ENCODE results near the gene TNFRSF12A. TPM values are rescaled to one million over a fixed set of nuclear protein-coding genes. Genes with fewer than 3 reads are reported as not detected.
A peak's percentile ranks its signal among the peaks of the same experiment; 100 is the strongest.

Gene TNFRSF12A
- total and polyA plus RNA-seq, 2 of the 13 experiments (the other 11 are each of a cell fraction or from before 2014, with no cell fraction given) = 61.9 to 66.0 TPM

DNA sequence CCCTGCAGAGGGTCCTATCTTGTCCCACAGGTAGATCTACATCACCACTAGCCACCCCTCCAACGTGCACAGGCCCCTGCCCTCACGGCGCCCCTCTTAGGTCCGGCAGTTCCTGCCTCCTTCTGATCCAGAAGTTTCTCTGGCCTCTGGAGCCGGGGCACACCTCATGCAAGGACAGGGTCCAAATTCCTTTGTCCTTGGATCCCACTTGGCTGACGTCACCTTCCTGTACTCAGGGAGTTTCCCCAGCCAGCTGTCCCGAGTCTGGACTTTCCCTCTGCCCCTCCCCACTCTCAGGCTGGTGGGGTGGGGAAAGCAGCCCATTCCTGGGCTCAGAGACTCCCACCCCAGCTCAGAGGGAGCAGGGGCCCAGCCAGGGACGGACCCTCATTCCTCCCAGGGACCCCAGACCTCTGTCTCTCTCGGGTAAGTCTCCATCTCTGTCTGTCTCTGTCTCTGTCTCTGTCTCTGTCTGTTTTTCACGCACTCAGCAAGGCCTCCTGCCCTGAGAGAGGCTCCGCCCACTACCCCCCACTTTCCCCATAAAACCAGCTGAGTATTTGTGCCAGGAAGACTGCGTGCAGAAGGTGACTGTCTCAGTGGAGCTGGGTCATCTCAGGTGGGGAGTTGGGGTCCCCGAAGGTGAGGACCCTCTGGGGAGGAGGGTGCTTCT, 45.0 kb downstream of the TNFRSF12A start, which contains the start of gene IL32 (continued):
- 0 out of 2 replicates have a peak, but pooled peaks have one; percentile 41 for TF ChIP-seq ZBTB38 (CRISPR knock-in tag; IDR thresholded peaks at IDR 0.05)
- TF ChIP-seq, protein P1, sequence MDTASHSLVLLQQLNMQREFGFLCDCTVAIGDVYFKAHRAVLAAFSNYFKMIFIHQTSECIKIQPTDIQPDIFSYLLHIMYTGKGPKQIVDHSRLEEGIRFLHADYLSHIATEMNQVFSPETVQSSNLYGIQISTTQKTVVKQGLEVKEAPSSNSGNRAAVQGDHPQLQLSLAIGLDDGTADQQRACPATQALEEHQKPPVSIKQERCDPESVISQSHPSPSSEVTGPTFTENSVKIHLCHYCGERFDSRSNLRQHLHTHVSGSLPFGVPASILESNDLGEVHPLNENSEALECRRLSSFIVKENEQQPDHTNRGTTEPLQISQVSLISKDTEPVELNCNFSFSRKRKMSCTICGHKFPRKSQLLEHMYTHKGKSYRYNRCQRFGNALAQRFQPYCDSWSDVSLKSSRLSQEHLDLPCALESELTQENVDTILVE (CRISPR knock-in tag; IDR thresholded peaks at IDR 0.05) = peak; percentile 40; the same call in 1 of the 2 replicates
- TF ChIP-seq ESRRA (CRISPR knock-in tag; IDR thresholded peaks at IDR 0.05; ENCODE audit: low read depth) = peak; percentile 95
- TF ChIP-seq, protein P2, sequence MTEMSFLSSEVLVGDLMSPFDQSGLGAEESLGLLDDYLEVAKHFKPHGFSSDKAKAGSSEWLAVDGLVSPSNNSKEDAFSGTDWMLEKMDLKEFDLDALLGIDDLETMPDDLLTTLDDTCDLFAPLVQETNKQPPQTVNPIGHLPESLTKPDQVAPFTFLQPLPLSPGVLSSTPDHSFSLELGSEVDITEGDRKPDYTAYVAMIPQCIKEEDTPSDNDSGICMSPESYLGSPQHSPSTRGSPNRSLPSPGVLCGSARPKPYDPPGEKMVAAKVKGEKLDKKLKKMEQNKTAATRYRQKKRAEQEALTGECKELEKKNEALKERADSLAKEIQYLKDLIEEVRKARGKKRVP (CRISPR knock-in tag; IDR thresholded peaks at IDR 0.05) = peak in 1 of 2 experiments; percentile 60; a peak in 2 of 4 replicates
- no peak for TF ChIP-seq ZNF619 (CRISPR knock-in tag; IDR thresholded peaks at IDR 0.05)
- peak; percentile 14; the same call in 1 of the 2 replicates for TF ChIP-seq ZNF83 (CRISPR knock-in tag; IDR thresholded peaks at IDR 0.05; ENCODE audit: borderline replicate concordance)
- peak; percentile 78 for TF ChIP-seq TARDBP (CRISPR knock-in tag; IDR thresholded peaks at IDR 0.05)
- TF ChIP-seq SP5 (CRISPR knock-in tag; IDR thresholded peaks at IDR 0.05; ENCODE audit: borderline replicate concordance, low read depth) = peak; percentile 73
- TF ChIP-seq, protein P3, sequence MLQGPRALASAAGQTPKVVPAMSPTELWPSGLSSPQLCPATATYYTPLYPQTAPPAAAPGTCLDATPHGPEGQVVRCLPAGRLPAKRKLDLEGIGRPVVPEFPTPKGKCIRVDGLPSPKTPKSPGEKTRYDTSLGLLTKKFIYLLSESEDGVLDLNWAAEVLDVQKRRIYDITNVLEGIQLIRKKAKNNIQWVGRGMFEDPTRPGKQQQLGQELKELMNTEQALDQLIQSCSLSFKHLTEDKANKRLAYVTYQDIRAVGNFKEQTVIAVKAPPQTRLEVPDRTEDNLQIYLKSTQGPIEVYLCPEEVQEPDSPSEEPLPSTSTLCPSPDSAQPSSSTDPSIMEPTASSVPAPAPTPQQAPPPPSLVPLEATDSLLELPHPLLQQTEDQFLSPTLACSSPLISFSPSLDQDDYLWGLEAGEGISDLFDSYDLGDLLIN (CRISPR knock-in tag; IDR thresholded peaks at IDR 0.05; ENCODE audit: borderline replicate concordance) = 0 out of 2 replicates have a peak, but pooled peaks have one; percentile 77
- peak; percentile 92 for TF ChIP-seq ZNF772 (CRISPR knock-in tag; IDR thresholded peaks at IDR 0.05)
- TF ChIP-seq ZNF350 (CRISPR knock-in tag; IDR thresholded peaks at IDR 0.05; ENCODE audit: borderline replicate concordance, low read depth) = peak; percentile 62; the same call in 1 of the 2 replicates
- TF ChIP-seq ZNF577 (CRISPR knock-in tag; IDR thresholded peaks at IDR 0.05; ENCODE audit: borderline replicate concordance, low read depth) = no peak
- TF ChIP-seq HDAC2 (CRISPR knock-in tag; IDR thresholded peaks at IDR 0.05) = peak; percentile 67
- TF ChIP-seq THAP11 (CRISPR knock-in tag; IDR thresholded peaks at IDR 0.05) = peak; percentile 35; the same call in 1 of the 2 replicates
- TF ChIP-seq KLF6 (CRISPR knock-in tag; IDR thresholded peaks at IDR 0.05) = peak; percentile 72; the same call in 1 of the 2 replicates
- no peak for TF ChIP-seq EHMT2 (IDR thresholded peaks at IDR 0.05; ENCODE audit: borderline replicate concordance, low read depth, low read length)
- peak; percentile 86 for TF ChIP-seq FOSL2 (CRISPR knock-in tag; IDR thresholded peaks at IDR 0.05)
- TF ChIP-seq, protein P4, sequence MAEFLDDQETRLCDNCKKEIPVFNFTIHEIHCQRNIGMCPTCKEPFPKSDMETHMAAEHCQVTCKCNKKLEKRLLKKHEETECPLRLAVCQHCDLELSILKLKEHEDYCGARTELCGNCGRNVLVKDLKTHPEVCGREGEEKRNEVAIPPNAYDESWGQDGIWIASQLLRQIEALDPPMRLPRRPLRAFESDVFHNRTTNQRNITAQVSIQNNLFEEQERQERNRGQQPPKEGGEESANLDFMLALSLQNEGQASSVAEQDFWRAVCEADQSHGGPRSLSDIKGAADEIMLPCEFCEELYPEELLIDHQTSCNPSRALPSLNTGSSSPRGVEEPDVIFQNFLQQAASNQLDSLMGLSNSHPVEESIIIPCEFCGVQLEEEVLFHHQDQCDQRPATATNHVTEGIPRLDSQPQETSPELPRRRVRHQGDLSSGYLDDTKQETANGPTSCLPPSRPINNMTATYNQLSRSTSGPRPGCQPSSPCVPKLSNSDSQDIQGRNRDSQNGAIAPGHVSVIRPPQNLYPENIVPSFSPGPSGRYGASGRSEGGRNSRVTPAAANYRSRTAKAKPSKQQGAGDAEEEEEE (CRISPR knock-in tag; IDR thresholded peaks at IDR 0.05; ENCODE audit: borderline replicate concordance) = no peak
- TF ChIP-seq SNRNP70 (IDR thresholded peaks at IDR 0.05; ENCODE audit: low read depth, low read length) = no peak
- TF ChIP-seq ZFP36L2 (CRISPR knock-in tag; IDR thresholded peaks at IDR 0.05) = no peak
- TF ChIP-seq ASH2L (IDR thresholded peaks at IDR 0.05; ENCODE audit: insufficient read length, low read depth, low read length) = peak; percentile 62
- TF ChIP-seq, protein P5, sequence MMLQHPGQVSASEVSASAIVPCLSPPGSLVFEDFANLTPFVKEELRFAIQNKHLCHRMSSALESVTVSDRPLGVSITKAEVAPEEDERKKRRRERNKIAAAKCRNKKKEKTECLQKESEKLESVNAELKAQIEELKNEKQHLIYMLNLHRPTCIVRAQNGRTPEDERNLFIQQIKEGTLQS (CRISPR knock-in tag; IDR thresholded peaks at IDR 0.05) = peak; percentile 96
- 0 out of 2 replicates have a peak, but pooled peaks have one; percentile 22 for TF ChIP-seq MED13 (CRISPR knock-in tag; IDR thresholded peaks at IDR 0.05)
- TF ChIP-seq ZNF564 (CRISPR knock-in tag; IDR thresholded peaks at IDR 0.05) = 0 out of 2 replicates have a peak, but pooled peaks have one; percentile 57

Data from HepG2 (cell line).